NK-92 (cell line): Measurements from ENCODE around the gene OTUD7B.

ENCODE experiments used
- DNase-seq: peaks from one replicate; lab custom pipeline; 2025; ENCODE audit not compliant: unreplicated experiment; lab: John Stamatoyannopoulos, UW

OTUD7B gene

GRCh38 chr1:149923626-149924025 lies 86.9 kb downstream of the OTUD7B start:
- DNase-seq: no peak

- DNase-seq: no peak
Observed at GRCh38 chr1:149917571-149918144, 92.9 kb downstream of the OTUD7B start, which contains the start of gene SV2A. TSS of gene SV2A (minus strand) at chr1:149917844. CDS start at chr1:149913840, 4,004 bp downstream.

- DNase-seq: no peak
Observed at GRCh38 chr1:149916898-149917252, 93.7 kb downstream of the OTUD7B start.

- DNase-seq: no peak
Observed at GRCh38 chr1:149916193-149916897, 94.2 kb downstream of the OTUD7B start.

- DNase-seq: no peak
Observed at GRCh38 chr1:149915429-149916192, 94.9 kb downstream of the OTUD7B start.

GRCh38 chr1:149914545-149914944 lies 96.0 kb downstream of the OTUD7B start:
- no peak for DNase-seq

GRCh38 chr1:149906570-149907075 lies 103.9 kb downstream of the OTUD7B start:
- DNase-seq: no peak

- DNase-seq: no peak
Observed at GRCh38 chr1:149903836-149904491, 106.6 kb downstream of the OTUD7B start.

- no peak for DNase-seq
Observed at GRCh38 chr1:149899460-149900284, 110.9 kb downstream of the OTUD7B start, which contains the start of gene BOLA1. TSS of gene BOLA1 (plus strand) at chr1:149899568. CDS start at chr1:149900060, 492 bp downstream.

GRCh38 chr1:149896575-149896974 lies 114.0 kb downstream of the OTUD7B start:
- DNase-seq: no peak

- DNase-seq: no peak
Observed at GRCh38 chr1:149888999-149889289, 121.6 kb downstream of the OTUD7B start.

- DNase-seq: no peak
Observed at GRCh38 chr1:149888247-149888998, 122.1 kb downstream of the OTUD7B start.
